Tibial nerve (tissue), 4 donors: ENCODE measurements around the gene CYTH1. TPM values are rescaled to one million over a fixed set of nuclear protein-coding genes. Genes with fewer than 3 reads are reported as not detected.

Experiments
- DNase-seq, 2 donors: peaks; one replicate each; pipeline ENCODE4 v3.0.0-alpha.2; 2019; ENCODE audit warnings: low spot score in 2 of 2
- H3K27ac ChIP-seq, 4 donors: fragments of 200-600 bp; sonication (generic) in 3 of 4; one replicate each; pipeline ENCODE4 v1.5.1; 2017 to 2019; ENCODE audit warnings: mild to moderate bottlenecking in 1 of 4
- H3K27me3 ChIP-seq, 2 donors: fragments of 200-600 bp; sonication (generic) in 1 of 2; one replicate each; pipeline versions ENCODE4 v1.5.1 to v1.6.0; 2017 to 2019
- H3K36me3 ChIP-seq, 3 donors: fragments of 200-600 bp; sonication (generic); one replicate each; pipeline ENCODE4 v1.5.1; 2018 to 2019
- H3K4me1 ChIP-seq, 4 donors: fragments of 200-600 bp; sonication (generic) in 3 of 4; one replicate each; pipeline ENCODE4 v1.5.1; 2017 to 2019
- H3K4me3 ChIP-seq, 4 donors: fragments of 200-600 bp; sonication (generic) in 3 of 4; one replicate each; pipeline ENCODE4 v1.5.1; 2017 to 2019; ENCODE audit warnings: mild to moderate bottlenecking in 1 of 4, moderate library complexity in 1 of 4
- H3K9me3 ChIP-seq, 4 donors: fragments of 200-600 bp; sonication (generic) in 3 of 4; one replicate each; pipeline ENCODE4 v1.5.1; 2017 to 2019
- CTCF ChIP-seq, 5 experiments: fragments of 200-600 bp in 3 of 5; fragments of 450-650 bp in 2 of 5; sonication (generic) in 3 of 5; IDR thresholded peaks; one replicate each; pipeline ENCODE4 v1.5.1; 2016 to 2019; ENCODE audit warnings: antibody characterized with exemption in 5 of 5, mild to moderate bottlenecking in 3 of 5, moderate library complexity in 2 of 5
- EP300 ChIP-seq, 2 donors: sonication (generic); formaldehyde crosslinking; IDR thresholded peaks; one replicate each; pipeline ENCODE4 v1.6.1; 2017; ENCODE audit warnings: antibody characterized with exemption in 2 of 2, mild to moderate bottlenecking in 1 of 2
- POLR2A ChIP-seq, 2 donors: fragments of 450-650 bp; IDR thresholded peaks; one replicate each; pipeline ENCODE4 v1.6.1; 2017; ENCODE audit warnings: antibody characterized with exemption in 2 of 2, mild to moderate bottlenecking in 2 of 2, moderate library complexity in 2 of 2
- WGBS, 2 donors: methylation state at CpG; one replicate each; pipeline ENCODE4 v1.1.5; 2018; 5-methylcytosine and 5-hydroxymethylcytosine counted together
- total RNA-seq, 4 donors: library from RNA; depleted of rRNA; stranded (reverse); fragments of >200 nt; gene quantifications; one replicate each; pipeline ENCODE4 v1.1.0, GENCODE V29; 2016

The CYTH1 gene
- total RNA-seq, 4 donors from 2014 or later: 53.1 to 81.0 (median 63.8) TPM

DNA sequence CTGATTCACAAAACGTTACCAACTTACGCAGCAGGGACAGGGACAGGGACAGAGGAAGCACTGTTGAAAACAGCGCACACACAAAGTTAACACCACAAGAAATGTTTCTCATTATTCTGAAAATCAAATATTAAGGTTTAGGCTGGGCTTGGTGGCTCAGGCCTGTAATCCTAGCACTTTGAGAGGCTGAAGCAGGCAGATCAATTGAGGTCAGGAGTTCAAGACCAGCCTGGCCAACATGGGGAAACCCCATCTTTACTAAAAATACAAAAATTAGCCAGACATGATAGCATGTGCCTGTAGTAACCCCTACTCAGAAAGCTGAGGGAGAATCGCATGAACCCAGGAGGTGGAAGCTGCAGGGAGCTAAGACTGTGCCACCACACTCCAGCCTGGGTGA lies 4.2 kb downstream of the CYTH1 start:
- no peaks in the 10 kb centered on the region for H3K9me3 ChIP-seq
- TF ChIP-seq EP300 (IDR thresholded peaks at IDR 0.05) (no peak), POLR2A (IDR thresholded peaks at IDR 0.05) (no peak), CTCF (IDR thresholded peaks at IDR 0.05) (no peak)
- no peak for DNase-seq
- 78 to 91% methylated on average over 4 of the region's 4 CpGs for whole genome bisulfite sequencing, 2 donors
- H3K36me3 ChIP-seq: no peaks in the 10 kb centered on the region
- H3K27ac ChIP-seq: peak overlapping the region in 2 of 4 donors; percentile 20 to 46
- H3K4me1 ChIP-seq: peaks cover 0 to 41% (median 22%) of the 10 kb centered on the region in 4 donors
- H3K4me3 ChIP-seq: no peak overlapping the region
- H3K27me3 ChIP-seq: no peaks in the 10 kb centered on the region

- Histone ChIP-seq H3K4me3 (peak overlapping the region in 2 of 4 donors; percentile 8 to 27), H3K27ac (peak overlapping the region in 3 of 4 donors; percentile 39 to 80 (median 79))
These were observed 7.0 kb downstream of the CYTH1 start for GRCh38 chr17:78774956-78775571.

DNA sequence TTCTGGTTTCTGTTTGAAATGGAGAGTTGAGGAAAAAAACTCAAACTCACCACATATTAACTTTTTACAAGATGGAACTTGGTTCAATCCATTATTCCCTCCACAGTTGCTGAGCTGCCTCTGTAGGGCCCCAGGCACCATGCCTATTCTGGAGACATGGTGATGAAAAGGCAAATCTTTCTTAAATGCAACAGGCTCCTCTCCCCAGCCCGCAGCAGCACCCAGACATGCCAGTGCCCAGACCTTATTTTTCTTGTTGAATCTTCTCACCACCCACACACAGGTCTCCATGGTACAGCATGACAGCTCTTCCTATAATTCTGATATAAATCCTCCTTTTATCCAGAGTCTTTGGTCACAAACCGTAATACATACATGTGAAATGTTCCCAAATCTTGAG lies 7.6 kb downstream of the CYTH1 start:
- no peak for DNase-seq
- 49 to 76% methylated on average over 2 of the region's 2 CpGs for WGBS, 2 donors
- peak overlapping the region in 3 of 4 donors; percentile 39 to 80 (median 79) for H3K27ac ChIP-seq
- no peaks in the 10 kb centered on the region for H3K27me3 ChIP-seq
- TF ChIP-seq POLR2A (IDR thresholded peaks at IDR 0.05) (no peak), EP300 (IDR thresholded peaks at IDR 0.05) (no peak), CTCF (IDR thresholded peaks at IDR 0.05) (no peak)
- no peaks in the 10 kb centered on the region for H3K36me3 ChIP-seq
- no peaks in the 10 kb centered on the region for H3K9me3 ChIP-seq
- peak overlapping the region in 1 of 4 donors; percentile 27 for H3K4me3 ChIP-seq
- H3K4me1 ChIP-seq: peaks cover 3 to 22% (median 13%) of the 10 kb centered on the region in 4 donors

More at GRCh38 chr17:78774956-78775571, 7.0 kb downstream of the CYTH1 start:
- peak in 1 of 2 donors; percentile 29 for DNase-seq
- no peaks in the 10 kb centered on the region for H3K36me3 ChIP-seq
- no peaks in the 10 kb centered on the region for H3K27me3 ChIP-seq
- WGBS, 2 donors: 66 to 67% methylated on average over 12 of the region's 12 CpGs
- H3K4me1 ChIP-seq: peaks cover 3 to 28% (median 17%) of the 10 kb centered on the region in 4 donors
- H3K9me3 ChIP-seq: no peaks in the 10 kb centered on the region
- no peak for TF ChIP-seq CTCF (IDR thresholded peaks at IDR 0.05)
- no peak for TF ChIP-seq POLR2A (IDR thresholded peaks at IDR 0.05)
- no peak for TF ChIP-seq EP300 (IDR thresholded peaks at IDR 0.05)

GRCh38 chr17:78771758-78772382 lies 10.2 kb downstream of the CYTH1 start:
- peak overlapping the region in 1 of 4 donors; percentile 43 for H3K27ac ChIP-seq

More at GRCh38 chr17:78771758-78772382, 10.2 kb downstream of the CYTH1 start:
- H3K36me3 ChIP-seq: no peaks in the 10 kb centered on the region
- H3K4me3 ChIP-seq: no peak overlapping the region
- no peaks in the 10 kb centered on the region for H3K9me3 ChIP-seq
- no peaks in the 10 kb centered on the region for H3K27me3 ChIP-seq
- DNase-seq: no peak
- H3K4me1 ChIP-seq: peaks cover 3 to 31% (median 12%) of the 10 kb centered on the region in 4 donors
- TF ChIP-seq CTCF (IDR thresholded peaks at IDR 0.05) (no peak), POLR2A (IDR thresholded peaks at IDR 0.05) (no peak), EP300 (IDR thresholded peaks at IDR 0.05) (no peak)
- 74 to 79% methylated on average over 6 of the region's 6 CpGs for WGBS, 2 donors
